ENCODE measurements around the gene PRRG4.

DNA sequence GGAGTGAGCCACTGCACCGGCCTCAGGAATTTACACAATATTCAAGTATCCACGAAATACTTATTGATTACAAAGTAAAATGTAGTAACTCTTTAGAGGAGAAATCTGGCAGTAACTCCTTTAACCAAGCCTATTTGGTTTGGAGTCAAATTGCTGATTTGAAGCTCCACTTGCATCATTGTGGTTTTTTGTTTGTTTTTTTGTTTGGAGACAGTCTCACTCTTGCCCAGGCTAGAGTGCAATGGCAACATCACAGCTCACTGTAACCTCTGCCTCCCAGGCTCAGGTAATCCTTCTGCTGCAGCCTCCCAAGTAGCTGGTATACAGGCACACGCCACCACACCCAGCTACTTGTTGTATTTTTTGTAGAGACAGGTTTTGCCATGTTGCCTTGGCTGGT is 56.5 kb downstream of the PRRG4 start:
- TF ChIP-seq, protein P1, sequence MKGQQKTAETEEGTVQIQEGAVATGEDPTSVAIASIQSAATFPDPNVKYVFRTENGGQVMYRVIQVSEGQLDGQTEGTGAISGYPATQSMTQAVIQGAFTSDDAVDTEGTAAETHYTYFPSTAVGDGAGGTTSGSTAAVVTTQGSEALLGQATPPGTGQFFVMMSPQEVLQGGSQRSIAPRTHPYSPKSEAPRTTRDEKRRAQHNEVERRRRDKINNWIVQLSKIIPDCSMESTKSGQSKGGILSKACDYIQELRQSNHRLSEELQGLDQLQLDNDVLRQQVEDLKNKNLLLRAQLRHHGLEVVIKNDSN (CRISPR knock-in tag; IDR thresholded peaks at IDR 0.05) = no peak
- no peak for TF ChIP-seq MXD4 (CRISPR knock-in tag; IDR thresholded peaks at IDR 0.05; ENCODE audit: borderline replicate concordance)
- TF ChIP-seq ZNF671 (CRISPR knock-in tag; IDR thresholded peaks at IDR 0.05) = no peak
- TF ChIP-seq, protein P2, sequence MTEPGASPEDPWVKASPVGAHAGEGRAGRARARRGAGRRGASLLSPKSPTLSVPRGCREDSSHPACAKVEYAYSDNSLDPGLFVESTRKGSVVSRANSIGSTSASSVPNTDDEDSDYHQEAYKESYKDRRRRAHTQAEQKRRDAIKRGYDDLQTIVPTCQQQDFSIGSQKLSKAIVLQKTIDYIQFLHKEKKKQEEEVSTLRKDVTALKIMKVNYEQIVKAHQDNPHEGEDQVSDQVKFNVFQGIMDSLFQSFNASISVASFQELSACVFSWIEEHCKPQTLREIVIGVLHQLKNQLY (CRISPR knock-in tag; IDR thresholded peaks at IDR 0.05) = no peak
- TF ChIP-seq, protein P3, sequence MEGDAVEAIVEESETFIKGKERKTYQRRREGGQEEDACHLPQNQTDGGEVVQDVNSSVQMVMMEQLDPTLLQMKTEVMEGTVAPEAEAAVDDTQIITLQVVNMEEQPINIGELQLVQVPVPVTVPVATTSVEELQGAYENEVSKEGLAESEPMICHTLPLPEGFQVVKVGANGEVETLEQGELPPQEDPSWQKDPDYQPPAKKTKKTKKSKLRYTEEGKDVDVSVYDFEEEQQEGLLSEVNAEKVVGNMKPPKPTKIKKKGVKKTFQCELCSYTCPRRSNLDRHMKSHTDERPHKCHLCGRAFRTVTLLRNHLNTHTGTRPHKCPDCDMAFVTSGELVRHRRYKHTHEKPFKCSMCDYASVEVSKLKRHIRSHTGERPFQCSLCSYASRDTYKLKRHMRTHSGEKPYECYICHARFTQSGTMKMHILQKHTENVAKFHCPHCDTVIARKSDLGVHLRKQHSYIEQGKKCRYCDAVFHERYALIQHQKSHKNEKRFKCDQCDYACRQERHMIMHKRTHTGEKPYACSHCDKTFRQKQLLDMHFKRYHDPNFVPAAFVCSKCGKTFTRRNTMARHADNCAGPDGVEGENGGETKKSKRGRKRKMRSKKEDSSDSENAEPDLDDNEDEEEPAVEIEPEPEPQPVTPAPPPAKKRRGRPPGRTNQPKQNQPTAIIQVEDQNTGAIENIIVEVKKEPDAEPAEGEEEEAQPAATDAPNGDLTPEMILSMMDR (IDR thresholded peaks at IDR 0.05) = no peak
- no peak for TF ChIP-seq NFYB (CRISPR knock-in tag; conservative IDR thresholded peaks at IDR 0.05; ENCODE audit: low read depth)
- TF ChIP-seq ZNF232 (CRISPR knock-in tag; IDR thresholded peaks at IDR 0.05) = no peak
